Vagina (tissue), 2 donors: ENCODE data around the gene FGGY.

Experiments
- CTCF ChIP-seq, 3 experiments: fragments of 450-650 bp in 2 of 3; fragments of 200-600 bp in 1 of 3; sonication (generic) in 1 of 3; IDR thresholded peaks; one replicate each; pipeline ENCODE4 v1.5.1; 2017 to 2019; ENCODE audit warnings: antibody characterized with exemption in 3 of 3, mild to moderate bottlenecking in 2 of 3, moderate library complexity in 2 of 3
- POLR2AphosphoS5 ChIP-seq, 2 donors: sonication (generic); formaldehyde crosslinking; IDR thresholded peaks; one replicate each; pipeline ENCODE4 v1.9.0; 2017; ENCODE audit warnings: antibody characterized with exemption in 2 of 2, mild to moderate bottlenecking in 2 of 2, low read depth in 1 of 2; ENCODE audit not compliant: insufficient read depth in 1 of 2

DNA sequence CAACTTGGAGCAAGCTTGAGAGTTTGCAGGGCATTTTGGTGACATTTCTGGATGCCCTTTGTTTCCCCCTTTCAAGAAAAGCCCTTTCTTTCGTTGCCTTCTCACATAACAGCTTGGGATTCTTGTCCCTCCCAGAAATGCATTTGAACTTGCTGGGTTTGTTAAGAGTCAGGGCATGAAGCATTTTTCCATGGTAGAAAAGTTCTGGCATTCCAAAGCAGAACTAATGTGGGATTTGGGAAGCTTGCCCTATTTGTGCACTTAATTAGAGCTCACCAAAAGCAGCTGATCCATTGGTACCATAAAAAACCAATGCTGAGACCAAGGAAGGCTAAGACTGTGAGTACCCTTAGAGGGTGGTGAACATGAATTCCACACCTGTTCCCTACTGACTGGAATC lies 418.1 kb downstream of the FGGY start:
- TF ChIP-seq POLR2AphosphoS5 (IDR thresholded peaks at IDR 0.05; ENCODE audit: insufficient read depth in 1 of 2, low read depth in 1 of 2) (no peak), CTCF (IDR thresholded peaks at IDR 0.05) (no peak)
